Measurements from ENCODE around the gene ACSL1. TPM values are rescaled to one million over a fixed set of nuclear protein-coding genes. Genes with fewer than 3 reads are reported as not detected.

ACSL1 gene
- total and polyA plus RNA-seq, 2 donors (not counting 1 experiment from before 2014, with no cell fraction given) = 15.4 to 30.1 TPM

DNA sequence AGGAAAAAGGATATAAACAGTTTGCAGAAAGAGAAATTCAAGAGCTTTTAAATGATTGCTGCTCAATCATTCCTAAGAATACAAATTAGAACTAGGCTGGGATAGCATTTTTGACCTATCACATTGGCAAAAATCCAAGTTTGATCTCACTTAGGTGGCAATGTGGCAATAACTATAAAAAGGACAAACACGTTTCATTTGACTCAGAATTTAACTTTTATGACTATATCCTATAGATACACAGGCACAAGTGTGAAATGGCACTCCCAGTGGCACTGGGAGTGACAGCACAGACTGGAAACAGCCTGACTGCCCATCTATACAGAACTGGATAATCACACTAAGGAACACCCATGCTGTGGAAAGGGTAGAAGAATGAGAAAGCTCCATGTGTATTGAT is 103.0 kb downstream of the ACSL1 start:
- H3K36me3 ChIP-seq (ENCODE audit: control insufficient read depth, insufficient read depth, low read length) = no peaks in the 10 kb centered on the region
- no peak overlapping the region for H3K27ac ChIP-seq (ENCODE audit: insufficient read depth, low read length)
- H3K9me3 ChIP-seq (ENCODE audit: control insufficient read depth, insufficient read depth, low read depth, low read length) = no peaks in the 10 kb centered on the region
- no peaks in the 10 kb centered on the region for H3K79me2 ChIP-seq (ENCODE audit: control insufficient read depth, insufficient read depth, low read length)
- no peak overlapping the region for H2AFZ ChIP-seq (ENCODE audit: low read length)
- no peak overlapping the region for H3K9ac ChIP-seq (ENCODE audit: insufficient read depth, low read length)
- no peaks in the 10 kb centered on the region for H3K4me1 ChIP-seq (ENCODE audit: control insufficient read depth, extremely low read depth, insufficient read depth, low read length)
- H3K27me3 ChIP-seq (ENCODE audit: control insufficient read depth, insufficient read depth, low read length) = no peaks in the 10 kb centered on the region
- TF ChIP-seq EZH2 (IDR thresholded peaks at IDR 0.05; ENCODE audit: low read length, missing control alignments) = no peak
- no peak for TF ChIP-seq CTCF (conservative IDR thresholded peaks at IDR 0.05 in 1 of 2, IDR thresholded peaks at IDR 0.05 in 1 of 2; ENCODE audit: low read depth in 1 of 2, low read length in 2 of 2)
- DNase-seq (ENCODE audit: low read depth in 2 of 2) = no peak
- no peaks in the 10 kb centered on the region for H4K20me1 ChIP-seq (ENCODE audit: control insufficient read depth, extremely low read depth, insufficient read depth, low read length)
- no peak overlapping the region for H3K4me2 ChIP-seq (ENCODE audit: extremely low read depth, insufficient read depth, low read length)
- H3K4me3 ChIP-seq (replicated peaks in 1 of 4; ENCODE audit: control extremely low read depth in 1 of 4, insufficient read depth in 1 of 4, low read depth in 3 of 4, low read length in 4 of 4) = no peak overlapping the region

GRCh38 chr4:184721254-184721653 is 104.5 kb downstream of the ACSL1 start:
- H3K27me3 ChIP-seq (ENCODE audit: control insufficient read depth, insufficient read depth, low read length) = no peaks in the 10 kb centered on the region
- no peak overlapping the region for H3K9ac ChIP-seq (ENCODE audit: insufficient read depth, low read length)
- H3K9me3 ChIP-seq (ENCODE audit: control insufficient read depth, insufficient read depth, low read depth, low read length) = no peaks in the 10 kb centered on the region
- no peak for DNase-seq (ENCODE audit: low read depth in 2 of 2)
- no peak overlapping the region for H3K4me2 ChIP-seq (ENCODE audit: extremely low read depth, insufficient read depth, low read length)
- no peak overlapping the region for H2AFZ ChIP-seq (ENCODE audit: low read length)
- no peak overlapping the region for H3K27ac ChIP-seq (ENCODE audit: insufficient read depth, low read length)
- no peaks in the 10 kb centered on the region for H3K4me1 ChIP-seq (ENCODE audit: control insufficient read depth, extremely low read depth, insufficient read depth, low read length)
- TF ChIP-seq EZH2 (IDR thresholded peaks at IDR 0.05; ENCODE audit: low read length, missing control alignments) = no peak
- TF ChIP-seq CTCF (conservative IDR thresholded peaks at IDR 0.05 in 1 of 2, IDR thresholded peaks at IDR 0.05 in 1 of 2; ENCODE audit: low read depth in 1 of 2, low read length in 2 of 2) = no peak
- H3K4me3 ChIP-seq (replicated peaks in 1 of 4; ENCODE audit: control extremely low read depth in 1 of 4, insufficient read depth in 1 of 4, low read depth in 3 of 4, low read length in 4 of 4) = no peak overlapping the region
- H3K36me3 ChIP-seq (ENCODE audit: control insufficient read depth, insufficient read depth, low read length) = no peaks in the 10 kb centered on the region
- no peaks in the 10 kb centered on the region for H3K79me2 ChIP-seq (ENCODE audit: control insufficient read depth, insufficient read depth, low read length)
- H4K20me1 ChIP-seq (ENCODE audit: control insufficient read depth, extremely low read depth, insufficient read depth, low read length) = no peaks in the 10 kb centered on the region

GRCh38 chr4:184719407-184719806 is 106.4 kb downstream of the ACSL1 start:
- Histone ChIP-seq H2AFZ (ENCODE audit: low read length) (peak overlapping the region; percentile 22), H3K4me3 (replicated peaks in 1 of 4; ENCODE audit: control extremely low read depth in 1 of 4, insufficient read depth in 1 of 4, low read depth in 3 of 4, low read length in 4 of 4) (no peak overlapping the region), H4K20me1 (ENCODE audit: control insufficient read depth, extremely low read depth, insufficient read depth, low read length) (no peaks in the 10 kb centered on the region), H3K9me3 (ENCODE audit: control insufficient read depth, insufficient read depth, low read depth, low read length) (no peaks in the 10 kb centered on the region), H3K36me3 (ENCODE audit: control insufficient read depth, insufficient read depth, low read length) (no peaks in the 10 kb centered on the region), H3K4me1 (ENCODE audit: control insufficient read depth, extremely low read depth, insufficient read depth, low read length) (no peaks in the 10 kb centered on the region), H3K9ac (ENCODE audit: insufficient read depth, low read length) (no peak overlapping the region), H3K27ac (ENCODE audit: insufficient read depth, low read length) (no peak overlapping the region), H3K27me3 (ENCODE audit: control insufficient read depth, insufficient read depth, low read length) (no peaks in the 10 kb centered on the region), H3K4me2 (ENCODE audit: extremely low read depth, insufficient read depth, low read length) (no peak overlapping the region), H3K79me2 (ENCODE audit: control insufficient read depth, insufficient read depth, low read length) (no peaks in the 10 kb centered on the region)
- no peak for TF ChIP-seq CTCF (conservative IDR thresholded peaks at IDR 0.05 in 1 of 2, IDR thresholded peaks at IDR 0.05 in 1 of 2; ENCODE audit: low read depth in 1 of 2, low read length in 2 of 2)
- no peak for TF ChIP-seq EZH2 (IDR thresholded peaks at IDR 0.05; ENCODE audit: low read length, missing control alignments)
- no peak for DNase-seq (ENCODE audit: low read depth in 2 of 2)
